Measurements from ENCODE around the gene CNTNAP2. TPM values are rescaled to one million over a fixed set of nuclear protein-coding genes. Genes with fewer than 3 reads are reported as not detected.

Gene CNTNAP2
- total RNA-seq, 6 experiments from 2014 or later = 0.07 to 0.13 (median 0.12) TPM; not detected in 3

GRCh38 chr7:146736446-146737190 lies 620.0 kb downstream of the CNTNAP2 start:
- H3K36me3 Mint-ChIP-seq (ENCODE audit: low read depth) = no peaks in the 10 kb centered on the region
- H3K27ac Mint-ChIP-seq = no peak overlapping the region

GRCh38 chr7:146740039-146740438 lies 623.4 kb downstream of the CNTNAP2 start:
- Mint-ChIP-seq H3K27ac (no peak overlapping the region), H3K36me3 (ENCODE audit: low read depth) (no peaks in the 10 kb centered on the region), H3K9me3 (peaks cover 45% of the 10 kb centered on the region), H3K4me3 (no peak overlapping the region), H3K4me1 (ENCODE audit: low read depth) (no peaks in the 10 kb centered on the region), H3K27me3 (ENCODE audit: insufficient read depth) (no peaks in the 10 kb centered on the region)
- no peak for DNase-seq
- TF ChIP-seq, protein P1, sequence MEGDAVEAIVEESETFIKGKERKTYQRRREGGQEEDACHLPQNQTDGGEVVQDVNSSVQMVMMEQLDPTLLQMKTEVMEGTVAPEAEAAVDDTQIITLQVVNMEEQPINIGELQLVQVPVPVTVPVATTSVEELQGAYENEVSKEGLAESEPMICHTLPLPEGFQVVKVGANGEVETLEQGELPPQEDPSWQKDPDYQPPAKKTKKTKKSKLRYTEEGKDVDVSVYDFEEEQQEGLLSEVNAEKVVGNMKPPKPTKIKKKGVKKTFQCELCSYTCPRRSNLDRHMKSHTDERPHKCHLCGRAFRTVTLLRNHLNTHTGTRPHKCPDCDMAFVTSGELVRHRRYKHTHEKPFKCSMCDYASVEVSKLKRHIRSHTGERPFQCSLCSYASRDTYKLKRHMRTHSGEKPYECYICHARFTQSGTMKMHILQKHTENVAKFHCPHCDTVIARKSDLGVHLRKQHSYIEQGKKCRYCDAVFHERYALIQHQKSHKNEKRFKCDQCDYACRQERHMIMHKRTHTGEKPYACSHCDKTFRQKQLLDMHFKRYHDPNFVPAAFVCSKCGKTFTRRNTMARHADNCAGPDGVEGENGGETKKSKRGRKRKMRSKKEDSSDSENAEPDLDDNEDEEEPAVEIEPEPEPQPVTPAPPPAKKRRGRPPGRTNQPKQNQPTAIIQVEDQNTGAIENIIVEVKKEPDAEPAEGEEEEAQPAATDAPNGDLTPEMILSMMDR (IDR thresholded peaks at IDR 0.05) = no peak

More at GRCh38 chr7:146736446-146737190, 620.0 kb downstream of the CNTNAP2 start:
- no peak for DNase-seq
- TF ChIP-seq, protein P1 (IDR thresholded peaks at IDR 0.05) = peak; percentile 53; the same call in 1 of the 2 replicates
- no peaks in the 10 kb centered on the region for H3K4me1 Mint-ChIP-seq (ENCODE audit: low read depth)
- H3K27me3 Mint-ChIP-seq (ENCODE audit: insufficient read depth) = no peaks in the 10 kb centered on the region
- H3K9me3 Mint-ChIP-seq = peaks cover 32% of the 10 kb centered on the region
- H3K4me3 Mint-ChIP-seq = no peak overlapping the region

DNA sequence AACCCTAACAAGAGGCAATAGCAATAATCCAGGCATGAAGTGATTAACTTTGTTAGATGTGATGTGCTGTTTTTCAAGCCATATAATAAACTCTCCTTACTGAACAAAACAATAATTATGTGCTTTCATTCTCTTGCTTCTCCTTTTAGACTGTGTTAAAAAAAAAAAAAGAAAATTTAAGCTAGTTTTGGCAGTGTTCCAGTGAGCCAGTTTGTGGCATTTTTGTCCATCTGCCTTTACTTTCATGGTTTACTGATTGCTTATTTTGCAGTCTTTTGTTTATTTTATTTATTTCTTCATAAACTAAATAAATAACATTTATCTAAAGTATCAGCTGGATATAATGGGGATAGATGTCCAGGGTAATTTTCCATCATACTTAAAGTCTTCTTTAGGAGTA lies 625.3 kb downstream of the CNTNAP2 start:
- DNase-seq = no peak
- Mint-ChIP-seq H3K4me3 (no peak overlapping the region), H3K27me3 (ENCODE audit: insufficient read depth) (no peaks in the 10 kb centered on the region), H3K27ac (no peak overlapping the region), H3K4me1 (ENCODE audit: low read depth) (no peaks in the 10 kb centered on the region), H3K36me3 (ENCODE audit: low read depth) (no peaks in the 10 kb centered on the region), H3K9me3 (peaks cover 45% of the 10 kb centered on the region)
- TF ChIP-seq, protein P1 (IDR thresholded peaks at IDR 0.05) = no peak

DNA sequence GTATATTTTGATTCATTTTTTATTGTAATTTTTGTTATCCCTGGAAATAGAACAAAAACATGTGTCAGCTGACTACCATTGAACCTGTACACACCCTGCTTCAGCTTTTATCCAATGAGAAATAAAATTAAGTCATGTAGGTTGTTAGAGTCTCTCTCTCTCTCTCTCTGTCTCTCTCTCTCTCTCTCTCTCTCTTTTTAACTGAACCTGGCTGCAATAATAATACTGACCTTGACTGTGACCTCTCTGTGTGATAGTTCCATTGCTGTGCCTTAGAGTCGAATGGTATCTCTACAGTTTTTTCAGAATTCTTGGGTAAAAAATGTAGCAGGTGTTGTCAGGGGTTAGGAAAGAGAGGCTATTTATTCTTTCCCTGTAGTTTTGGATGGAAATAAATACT lies 637.8 kb downstream of the CNTNAP2 start:
- no peak overlapping the region for H3K4me3 Mint-ChIP-seq
- DNase-seq = no peak
- TF ChIP-seq, protein P1 (IDR thresholded peaks at IDR 0.05) = no peak
- no peak overlapping the region for H3K27ac Mint-ChIP-seq
- H3K4me1 Mint-ChIP-seq (ENCODE audit: low read depth) = no peaks in the 10 kb centered on the region
- no peaks in the 10 kb centered on the region for H3K36me3 Mint-ChIP-seq (ENCODE audit: low read depth)
- peaks cover 36% of the 10 kb centered on the region for H3K9me3 Mint-ChIP-seq
- H3K27me3 Mint-ChIP-seq (ENCODE audit: insufficient read depth) = no peaks in the 10 kb centered on the region

GRCh38 chr7:146755585-146755984 lies 639.0 kb downstream of the CNTNAP2 start:
- no peak for DNase-seq
- TF ChIP-seq, protein P1 (IDR thresholded peaks at IDR 0.05) = no peak

More at GRCh38 chr7:146755585-146755984, 639.0 kb downstream of the CNTNAP2 start:
- Mint-ChIP-seq H3K36me3 (ENCODE audit: low read depth) (no peaks in the 10 kb centered on the region), H3K27me3 (ENCODE audit: insufficient read depth) (no peaks in the 10 kb centered on the region), H3K27ac (no peak overlapping the region), H3K9me3 (peaks cover 31% of the 10 kb centered on the region), H3K4me1 (ENCODE audit: low read depth) (no peaks in the 10 kb centered on the region), H3K4me3 (no peak overlapping the region)

All from HFFc6 (cell line).